Fibroblast of skin of abdomen (primary cell): Measurements from ENCODE around the gene SKOR1.
A peak's percentile ranks its signal among the peaks of the same experiment; 100 is the strongest.

Experiments
- DNase-seq: peaks from one replicate; pipeline ENCODE4 v3.0.0-alpha.2; 2013

The SKOR1 gene

GRCh38 chr15:67832897-67833709, 7.8 kb downstream of the SKOR1 start:
- no peak for DNase-seq

- DNase-seq, result peak; percentile 35
These were observed 8.6 kb downstream of the SKOR1 start for GRCh38 chr15:67833710-67834511.

- no peak for DNase-seq
These were observed 9.4 kb downstream of the SKOR1 start for GRCh38 chr15:67834581-67835296.

GRCh38 chr15:67835297-67836133, 10.2 kb downstream of the SKOR1 start:
- no peak for DNase-seq

GRCh38 chr15:67836134-67836455, 10.8 kb downstream of the SKOR1 start:
- no peak for DNase-seq

GRCh38 chr15:67836477-67836876, 11.2 kb downstream of the SKOR1 start:
- peak; percentile 29 for DNase-seq

GRCh38 chr15:67836955-67837354, 11.6 kb downstream of the SKOR1 start:
- DNase-seq, result no peak

- DNase-seq, result peak; percentile 36
These were observed 13.6 kb downstream of the SKOR1 start for GRCh38 chr15:67838789-67839332.

GRCh38 chr15:67839499-67839928, 14.2 kb downstream of the SKOR1 start:
- peak; percentile 47 for DNase-seq

- DNase-seq, result peak; percentile 93
These were observed 14.8 kb downstream of the SKOR1 start, which contains the start of gene RNU6-1 for GRCh38 chr15:67839929-67840748. Gene RNU6-1 (minus strand): TSS chr15:67840045.

GRCh38 chr15:67840749-67841512, 15.6 kb downstream of the SKOR1 start:
- DNase-seq, result peak; percentile 26

GRCh38 chr15:67841513-67841762, 16.1 kb downstream of the SKOR1 start:
- no peak for DNase-seq

GRCh38 chr15:67843092-67843501, 17.8 kb downstream of the SKOR1 start:
- no peak for DNase-seq

GRCh38 chr15:67843571-67844387, 18.5 kb downstream of the SKOR1 start:
- DNase-seq, result peak; percentile 45

- DNase-seq, result no peak
These were observed 20.7 kb downstream of the SKOR1 start for GRCh38 chr15:67845974-67846373.

GRCh38 chr15:67849538-67849937, 24.2 kb downstream of the SKOR1 start:
- DNase-seq, result no peak

GRCh38 chr15:67850336-67850735, 25.0 kb downstream of the SKOR1 start:
- no peak for DNase-seq

- no peak for DNase-seq
These were observed 25.8 kb downstream of the SKOR1 start for GRCh38 chr15:67850994-67851571.

GRCh38 chr15:67852418-67852817, 27.1 kb downstream of the SKOR1 start:
- no peak for DNase-seq
